ENCODE measurements around the gene MC2R. TPM values are rescaled to one million over a fixed set of nuclear protein-coding genes. Genes with fewer than 3 reads are reported as not detected.

MC2R gene
- not detected in 2 replicates for total RNA-seq

GRCh38 chr18:13915391-13915790 lies at the start of gene MC2R:
MC2R (minus strand) TSS chr18:13915536; CDS start chr18:13885518, 30,018 bp downstream.

Other genes with a start within 250 kb of the MC2R start
- gene FAM210A, start 189.0 kb downstream of the MC2R start, total RNA-seq: 11.5 and 17.7 TPM in 2 replicates
- gene RNMT, start 188.9 kb downstream of the MC2R start, total RNA-seq: 10.8 and 17.8 TPM in 2 replicates
- gene MC5R, start 91.4 kb downstream of the MC2R start, total RNA-seq: not detected in 2 replicates
- 1.5 and 2.4 TPM in 2 replicates for gene ZNF519, start 216.9 kb upstream of the MC2R start, total RNA-seq

Data from bronchial smooth muscle cell (primary cell).